Measurements from ENCODE around the gene RUNX2. TPM values are rescaled to one million over a fixed set of nuclear protein-coding genes. Genes with fewer than 3 reads are reported as not detected.
A peak's percentile ranks its signal among the peaks of the same experiment; 100 is the strongest.

RUNX2 gene
- total and polyA plus RNA-seq, 9 of the 15 experiments (the other 6 are each of a cell fraction or from before 2014, with no cell fraction given): 0.29 to 1.00 (median 0.43) TPM

DNA sequence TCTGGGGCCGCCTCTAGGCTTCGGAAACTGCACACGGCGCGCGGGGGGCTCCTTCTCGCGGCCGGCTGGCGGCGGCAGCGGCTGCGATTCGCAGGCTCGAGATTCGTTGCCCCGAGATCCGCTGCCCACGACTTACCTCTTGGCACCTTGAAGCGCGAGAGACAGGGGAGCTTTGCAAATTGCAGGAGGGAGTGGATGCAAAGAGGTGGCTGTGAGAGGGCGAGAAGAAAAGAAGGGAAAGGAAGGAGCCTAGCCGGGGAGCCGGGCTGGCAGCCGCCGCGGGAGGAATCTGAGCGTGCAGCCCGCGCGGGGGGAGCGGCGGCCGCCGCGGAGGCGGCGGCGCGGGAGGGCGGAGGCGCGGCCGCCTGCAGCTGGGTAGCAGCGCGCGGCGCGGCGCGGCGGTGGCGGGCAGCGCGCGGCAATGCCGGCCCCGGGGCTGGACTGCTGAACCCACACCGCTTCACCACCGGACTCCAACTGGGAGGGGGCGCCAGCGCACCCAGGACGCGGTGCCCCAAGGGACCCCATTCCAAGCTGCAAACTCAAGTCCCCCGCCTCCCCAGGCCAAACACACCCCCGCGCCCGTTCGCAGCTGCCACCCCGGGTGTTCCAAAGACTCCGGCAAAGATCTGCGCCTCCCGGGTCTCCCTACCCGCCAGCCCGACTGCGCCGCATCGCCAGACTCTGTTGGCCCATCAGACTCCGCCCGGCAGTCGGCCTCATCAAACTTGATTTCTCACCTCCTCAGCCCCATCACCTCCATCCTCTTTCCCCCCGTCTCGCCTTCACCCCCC, 93.8 kb downstream of the RUNX2 start (continued):
- TF ChIP-seq, protein P1, sequence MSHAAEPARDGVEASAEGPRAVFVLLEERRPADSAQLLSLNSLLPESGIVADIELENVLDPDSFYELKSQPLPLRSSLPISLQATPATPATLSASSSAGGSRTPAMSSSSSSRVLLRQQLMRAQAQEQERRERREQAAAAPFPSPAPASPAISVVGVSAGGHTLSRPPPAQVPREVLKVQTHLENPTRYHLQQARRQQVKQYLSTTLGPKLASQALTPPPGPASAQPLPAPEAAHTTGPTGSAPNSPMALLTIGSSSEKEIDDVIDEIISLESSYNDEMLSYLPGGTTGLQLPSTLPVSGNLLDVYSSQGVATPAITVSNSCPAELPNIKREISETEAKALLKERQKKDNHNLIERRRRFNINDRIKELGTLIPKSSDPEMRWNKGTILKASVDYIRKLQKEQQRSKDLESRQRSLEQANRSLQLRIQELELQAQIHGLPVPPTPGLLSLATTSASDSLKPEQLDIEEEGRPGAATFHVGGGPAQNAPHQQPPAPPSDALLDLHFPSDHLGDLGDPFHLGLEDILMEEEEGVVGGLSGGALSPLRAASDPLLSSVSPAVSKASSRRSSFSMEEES (CRISPR knock-in tag; IDR thresholded peaks at IDR 0.05): no peak
- no peak for TF ChIP-seq ESRRB (CRISPR knock-in tag; IDR thresholded peaks at IDR 0.05; ENCODE audit: borderline replicate concordance)
- no peak for TF ChIP-seq ARID1B (IDR thresholded peaks at IDR 0.05)
- no peak for TF ChIP-seq KAT2B (IDR thresholded peaks at IDR 0.05; ENCODE audit: low read depth, low read length)
- TF ChIP-seq ZNF76 (CRISPR knock-in tag; IDR thresholded peaks at IDR 0.05; ENCODE audit: borderline replicate concordance): no peak
- no peak for TF ChIP-seq HIVEP1 (CRISPR knock-in tag; IDR thresholded peaks at IDR 0.05)
- no peak for TF ChIP-seq ZNF324 (CRISPR knock-in tag; IDR thresholded peaks at IDR 0.05)
- no peak for TF ChIP-seq CBFA2T3 (IDR thresholded peaks at IDR 0.05)
- TF ChIP-seq ZNF445 (CRISPR knock-in tag; IDR thresholded peaks at IDR 0.05; ENCODE audit: low read depth): no peak
- TF ChIP-seq, protein P2, sequence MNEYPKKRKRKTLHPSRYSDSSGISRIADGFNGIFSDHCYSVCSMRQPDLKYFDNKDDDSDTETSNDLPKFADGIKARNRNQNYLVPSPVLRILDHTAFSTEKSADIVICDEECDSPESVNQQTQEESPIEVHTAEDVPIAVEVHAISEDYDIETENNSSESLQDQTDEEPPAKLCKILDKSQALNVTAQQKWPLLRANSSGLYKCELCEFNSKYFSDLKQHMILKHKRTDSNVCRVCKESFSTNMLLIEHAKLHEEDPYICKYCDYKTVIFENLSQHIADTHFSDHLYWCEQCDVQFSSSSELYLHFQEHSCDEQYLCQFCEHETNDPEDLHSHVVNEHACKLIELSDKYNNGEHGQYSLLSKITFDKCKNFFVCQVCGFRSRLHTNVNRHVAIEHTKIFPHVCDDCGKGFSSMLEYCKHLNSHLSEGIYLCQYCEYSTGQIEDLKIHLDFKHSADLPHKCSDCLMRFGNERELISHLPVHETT (CRISPR knock-in tag; conservative IDR thresholded peaks at IDR 0.05 in 1 of 2, IDR thresholded peaks at IDR 0.05 in 1 of 2): peak in 1 of 2 experiments; percentile 46; a peak in 1 of 4 replicates
- no peak for TF ChIP-seq WHSC1 (IDR thresholded peaks at IDR 0.05; ENCODE audit: low read length)
- no peak for TF ChIP-seq RBM17 (IDR thresholded peaks at IDR 0.05; ENCODE audit: borderline replicate concordance, low read depth, low read length)
- TF ChIP-seq, protein P3, sequence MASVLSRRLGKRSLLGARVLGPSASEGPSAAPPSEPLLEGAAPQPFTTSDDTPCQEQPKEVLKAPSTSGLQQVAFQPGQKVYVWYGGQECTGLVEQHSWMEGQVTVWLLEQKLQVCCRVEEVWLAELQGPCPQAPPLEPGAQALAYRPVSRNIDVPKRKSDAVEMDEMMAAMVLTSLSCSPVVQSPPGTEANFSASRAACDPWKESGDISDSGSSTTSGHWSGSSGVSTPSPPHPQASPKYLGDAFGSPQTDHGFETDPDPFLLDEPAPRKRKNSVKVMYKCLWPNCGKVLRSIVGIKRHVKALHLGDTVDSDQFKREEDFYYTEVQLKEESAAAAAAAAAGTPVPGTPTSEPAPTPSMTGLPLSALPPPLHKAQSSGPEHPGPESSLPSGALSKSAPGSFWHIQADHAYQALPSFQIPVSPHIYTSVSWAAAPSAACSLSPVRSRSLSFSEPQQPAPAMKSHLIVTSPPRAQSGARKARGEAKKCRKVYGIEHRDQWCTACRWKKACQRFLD (CRISPR knock-in tag; IDR thresholded peaks at IDR 0.05): no peak
- TF ChIP-seq RBM39 (optimal IDR thresholded peaks at IDR 0.05; ENCODE audit: low read depth, low read length): no peak

Data from K562 (cell line).